ENCODE data around the gene AKAIN1. TPM values are rescaled to one million over a fixed set of nuclear protein-coding genes. Genes with fewer than 3 reads are reported as not detected.

AKAIN1 gene
- total RNA-seq, 4 donors from 2014 or later = 0.95 TPM; not detected in 3

- Histone ChIP-seq H3K36me3 (no peaks in the 10 kb centered on the region), H3K9me3 (no peaks in the 10 kb centered on the region), H3K27ac (no peak overlapping the region), H3K4me1 (no peaks in the 10 kb centered on the region), H3K27me3 (no peaks in the 10 kb centered on the region), H3K4me3 (no peak overlapping the region)
- intact Hi-C loops (cut with DNase I) = no loop called here
- 74 to 78% methylated on average over 16 to 17 of the region's 17 CpGs for WGBS, 2 donors
- TF ChIP-seq CTCF (IDR thresholded peaks at IDR 0.05) (no peak), POLR2A (IDR thresholded peaks at IDR 0.05) (no peak)
- no peak for DNase-seq
These were observed 41.7 kb downstream of the AKAIN1 start for GRCh38 chr18:5155218-5155906.

GRCh38 chr18:5152343-5153020 lies 44.6 kb downstream of the AKAIN1 start:
- TF ChIP-seq CTCF (IDR thresholded peaks at IDR 0.05) = no peak
- no peak for TF ChIP-seq POLR2A (IDR thresholded peaks at IDR 0.05)
- intact Hi-C loops (cut with DNase I) = no loop called here
- Histone ChIP-seq H3K36me3 (no peaks in the 10 kb centered on the region), H3K27me3 (no peaks in the 10 kb centered on the region), H3K4me1 (no peaks in the 10 kb centered on the region), H3K4me3 (no peak overlapping the region), H3K9me3 (no peaks in the 10 kb centered on the region), H3K27ac (no peak overlapping the region)
- WGBS, 2 donors = 60 to 82% methylated on average over 3 to 6 of the region's 6 CpGs
- DNase-seq = no peak

- 79 to 83% methylated on average over 1 of the region's 1 CpG for WGBS, 2 donors
These were observed 46.2 kb downstream of the AKAIN1 start for GRCh38 chr18:5150894-5151293.

GRCh38 chr18:5146093-5146492 lies 51.0 kb downstream of the AKAIN1 start:
- WGBS, 2 donors = 54 to 55% methylated on average over 4 of the region's 4 CpGs
- H3K27me3 ChIP-seq = no peaks in the 10 kb centered on the region
- intact Hi-C loops (cut with DNase I) = no loop called here
- H3K4me1 ChIP-seq = no peaks in the 10 kb centered on the region
- no peak overlapping the region for H3K4me3 ChIP-seq
- no peak for DNase-seq
- no peak overlapping the region for H3K27ac ChIP-seq
- no peaks in the 10 kb centered on the region for H3K36me3 ChIP-seq
- no peak for TF ChIP-seq CTCF (IDR thresholded peaks at IDR 0.05)
- TF ChIP-seq POLR2A (IDR thresholded peaks at IDR 0.05) = no peak
- H3K9me3 ChIP-seq = no peaks in the 10 kb centered on the region

More at GRCh38 chr18:5150894-5151293, 46.2 kb downstream of the AKAIN1 start:
- intact Hi-C loops (cut with DNase I) = no loop called here
- TF ChIP-seq POLR2A (IDR thresholded peaks at IDR 0.05) = no peak
- TF ChIP-seq CTCF (IDR thresholded peaks at IDR 0.05) = no peak
- no peaks in the 10 kb centered on the region for H3K36me3 ChIP-seq
- no peaks in the 10 kb centered on the region for H3K9me3 ChIP-seq
- no peak overlapping the region for H3K4me3 ChIP-seq
- no peak for DNase-seq
- no peaks in the 10 kb centered on the region for H3K27me3 ChIP-seq
- no peaks in the 10 kb centered on the region for H3K4me1 ChIP-seq
- no peak overlapping the region for H3K27ac ChIP-seq

- Histone ChIP-seq H3K9me3 (no peaks in the 10 kb centered on the region), H3K4me1 (no peaks in the 10 kb centered on the region), H3K4me3 (no peak overlapping the region), H3K27ac (no peak overlapping the region), H3K36me3 (no peaks in the 10 kb centered on the region), H3K27me3 (no peaks in the 10 kb centered on the region)
- intact Hi-C loops (cut with DNase I) = no loop called here
- no peak for DNase-seq
- TF ChIP-seq CTCF (IDR thresholded peaks at IDR 0.05) (no peak), POLR2A (IDR thresholded peaks at IDR 0.05) (no peak)
- WGBS, 2 donors = 70 to 77% methylated on average over 8 to 10 of the region's 10 CpGs
These were observed 51.8 kb downstream of the AKAIN1 start for GRCh38 chr18:5145168-5145825.
